ENCODE measurements around the gene FHIP2A.

- no peak for TF ChIP-seq REST (IDR thresholded peaks at IDR 0.05; ENCODE audit: unreplicated experiment)
- no peak for TF ChIP-seq CTCF (conservative IDR thresholded peaks at IDR 0.05; ENCODE audit: low read depth in 2 of 2)
- no peak for TF ChIP-seq ZNF114 (CRISPR knock-in tag; IDR thresholded peaks at IDR 0.05)
- TF ChIP-seq EZH2 (IDR thresholded peaks at IDR 0.05; ENCODE audit: low read depth, unreplicated experiment), result no peak
- TF ChIP-seq POLR2AphosphoS5 (IDR thresholded peaks at IDR 0.05; ENCODE audit: low read depth), result no peak
- no peak for TF ChIP-seq ZNF331 (CRISPR knock-in tag; IDR thresholded peaks at IDR 0.05; ENCODE audit: low read depth)
- no peak for TF ChIP-seq CREB1 (CRISPR knock-in tag; IDR thresholded peaks at IDR 0.05; ENCODE audit: low read depth)
- no peak for TF ChIP-seq EZH2phosphoT487 (IDR thresholded peaks at IDR 0.05; ENCODE audit: unreplicated experiment)
- TF ChIP-seq ETS1 (IDR thresholded peaks at IDR 0.05), result no peak
- TF ChIP-seq NANOG (IDR thresholded peaks at IDR 0.05; ENCODE audit: borderline replicate concordance), result no peak
- no peak for TF ChIP-seq JUNB (IDR thresholded peaks at IDR 0.05; ENCODE audit: unreplicated experiment)
Measured at GRCh38 chr10:114868870-114869519, 47.4 kb downstream of the FHIP2A start.
